ENCODE measurements around the gene SLX4. TPM values are rescaled to one million over a fixed set of nuclear protein-coding genes. Genes with fewer than 3 reads are reported as not detected.

SLX4 gene
- total and polyA plus RNA-seq, 9 of the 15 experiments (the other 6 are each of a cell fraction or from before 2014, with no cell fraction given): 0.29 to 7.9 (median 3.8) TPM

DNA sequence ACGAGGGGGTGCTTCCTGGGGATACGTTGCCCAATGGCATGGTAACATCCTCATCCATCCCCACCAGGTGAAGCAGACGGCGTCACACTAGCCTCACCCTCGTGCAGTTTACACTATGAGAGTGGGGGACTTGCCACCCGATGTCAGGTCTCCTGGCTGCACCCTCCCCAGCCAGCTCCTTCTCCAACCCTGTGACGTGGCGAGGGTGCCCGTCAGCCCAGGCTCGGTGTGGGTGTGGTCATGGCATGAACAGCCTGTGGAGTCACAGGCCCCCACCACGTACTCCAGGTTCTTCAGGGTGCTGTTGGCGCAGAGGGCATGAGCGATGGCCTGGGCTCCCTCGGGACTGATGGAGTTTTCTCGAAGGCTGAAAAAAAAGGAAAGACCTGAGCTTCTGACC lies 62.5 kb downstream of the SLX4 start (continued):
- TF ChIP-seq, protein P1, sequence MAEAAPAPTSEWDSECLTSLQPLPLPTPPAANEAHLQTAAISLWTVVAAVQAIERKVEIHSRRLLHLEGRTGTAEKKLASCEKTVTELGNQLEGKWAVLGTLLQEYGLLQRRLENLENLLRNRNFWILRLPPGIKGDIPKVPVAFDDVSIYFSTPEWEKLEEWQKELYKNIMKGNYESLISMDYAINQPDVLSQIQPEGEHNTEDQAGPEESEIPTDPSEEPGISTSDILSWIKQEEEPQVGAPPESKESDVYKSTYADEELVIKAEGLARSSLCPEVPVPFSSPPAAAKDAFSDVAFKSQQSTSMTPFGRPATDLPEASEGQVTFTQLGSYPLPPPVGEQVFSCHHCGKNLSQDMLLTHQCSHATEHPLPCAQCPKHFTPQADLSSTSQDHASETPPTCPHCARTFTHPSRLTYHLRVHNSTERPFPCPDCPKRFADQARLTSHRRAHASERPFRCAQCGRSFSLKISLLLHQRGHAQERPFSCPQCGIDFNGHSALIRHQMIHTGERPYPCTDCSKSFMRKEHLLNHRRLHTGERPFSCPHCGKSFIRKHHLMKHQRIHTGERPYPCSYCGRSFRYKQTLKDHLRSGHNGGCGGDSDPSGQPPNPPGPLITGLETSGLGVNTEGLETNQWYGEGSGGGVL (CRISPR knock-in tag; IDR thresholded peaks at IDR 0.05): no peak
- TF ChIP-seq, protein P2, sequence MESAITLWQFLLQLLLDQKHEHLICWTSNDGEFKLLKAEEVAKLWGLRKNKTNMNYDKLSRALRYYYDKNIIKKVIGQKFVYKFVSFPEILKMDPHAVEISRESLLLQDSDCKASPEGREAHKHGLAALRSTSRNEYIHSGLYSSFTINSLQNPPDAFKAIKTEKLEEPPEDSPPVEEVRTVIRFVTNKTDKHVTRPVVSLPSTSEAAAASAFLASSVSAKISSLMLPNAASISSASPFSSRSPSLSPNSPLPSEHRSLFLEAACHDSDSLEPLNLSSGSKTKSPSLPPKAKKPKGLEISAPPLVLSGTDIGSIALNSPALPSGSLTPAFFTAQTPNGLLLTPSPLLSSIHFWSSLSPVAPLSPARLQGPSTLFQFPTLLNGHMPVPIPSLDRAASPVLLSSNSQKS (CRISPR knock-in tag; IDR thresholded peaks at IDR 0.05): no peak
- TF ChIP-seq, protein P3, sequence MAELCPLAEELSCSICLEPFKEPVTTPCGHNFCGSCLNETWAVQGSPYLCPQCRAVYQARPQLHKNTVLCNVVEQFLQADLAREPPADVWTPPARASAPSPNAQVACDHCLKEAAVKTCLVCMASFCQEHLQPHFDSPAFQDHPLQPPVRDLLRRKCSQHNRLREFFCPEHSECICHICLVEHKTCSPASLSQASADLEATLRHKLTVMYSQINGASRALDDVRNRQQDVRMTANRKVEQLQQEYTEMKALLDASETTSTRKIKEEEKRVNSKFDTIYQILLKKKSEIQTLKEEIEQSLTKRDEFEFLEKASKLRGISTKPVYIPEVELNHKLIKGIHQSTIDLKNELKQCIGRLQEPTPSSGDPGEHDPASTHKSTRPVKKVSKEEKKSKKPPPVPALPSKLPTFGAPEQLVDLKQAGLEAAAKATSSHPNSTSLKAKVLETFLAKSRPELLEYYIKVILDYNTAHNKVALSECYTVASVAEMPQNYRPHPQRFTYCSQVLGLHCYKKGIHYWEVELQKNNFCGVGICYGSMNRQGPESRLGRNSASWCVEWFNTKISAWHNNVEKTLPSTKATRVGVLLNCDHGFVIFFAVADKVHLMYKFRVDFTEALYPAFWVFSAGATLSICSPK (IDR thresholded peaks at IDR 0.05; ENCODE audit: borderline replicate concordance): no peak

DNA sequence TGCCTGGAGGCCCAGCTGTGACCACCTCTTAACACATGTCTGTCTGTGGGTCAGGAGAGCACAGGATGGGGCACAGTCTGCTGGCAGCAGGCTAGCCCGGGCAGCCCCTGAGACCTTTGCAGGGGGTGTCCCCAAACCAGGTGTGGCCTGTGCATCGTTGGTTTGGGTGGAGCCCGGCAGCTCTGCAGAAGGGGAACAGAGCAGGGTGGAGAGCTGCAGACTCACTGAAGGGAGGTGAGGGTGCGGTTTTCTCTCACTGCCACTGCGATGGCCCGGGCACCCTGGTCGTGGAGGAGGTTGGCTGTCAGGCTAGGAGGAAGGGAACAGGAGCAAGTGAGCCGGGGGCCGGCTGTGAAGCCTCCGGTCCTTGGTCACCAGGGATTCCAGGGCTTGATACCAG lies 63.0 kb downstream of the SLX4 start:
- in situ Hi-C loops (cut with MboI) (no loop called here), intact Hi-C loops (cut with micrococcal nuclease) (no loop called here)
- ChIA-PET POLR2A (no interaction called here), CTCF (ENCODE audit: low intra/inter-chr PET ratio) (no interaction called here)
- Histone ChIP-seq H3K4me1 (replicated peaks in 1 of 2; ENCODE audit: control insufficient read depth in 2 of 2, insufficient read depth in 2 of 2, low read length in 2 of 2) (no peaks in the 10 kb centered on the region; a peak in 1 of 5 replicates), H3K9me1 (ENCODE audit: control insufficient read depth, insufficient read depth, low read length) (no peaks in the 10 kb centered on the region), H3K9ac (ENCODE audit: insufficient read depth in 1 of 2, low read depth in 2 of 2, low read length in 2 of 2) (no peak overlapping the region), H3K9me3 (replicated peaks; ENCODE audit: control insufficient read depth, insufficient read depth, low read depth, low read length) (no peaks in the 10 kb centered on the region), H3K27me3 (ENCODE audit: control insufficient read depth in 2 of 2, insufficient read depth in 2 of 2, low read length in 2 of 2) (peaks cover 20 to 64% of the 10 kb centered on the region in 2 experiments), H3K4me2 (ENCODE audit: insufficient read depth, low read length) (no peak overlapping the region), H3K36me3 (ENCODE audit: control insufficient read depth, insufficient read depth, low read length) (no peaks in the 10 kb centered on the region), H3K27ac (ENCODE audit: extremely low read depth, low read depth, low read length) (no peak overlapping the region), H4K20me1 (replicated peaks; ENCODE audit: control insufficient read depth, insufficient read depth, low read length) (no peaks in the 10 kb centered on the region), H2AFZ (ENCODE audit: low read depth, low read length) (no peak overlapping the region), H3K4me3 (no peak overlapping the region), H3K79me2 (ENCODE audit: control insufficient read depth, insufficient read depth, low read length) (no peaks in the 10 kb centered on the region)
- ATAC-seq (no peak), FAIRE-seq (no peak), DNase-seq (ENCODE audit: extremely low read depth in 1 of 4, low spot score in 3 of 4) (no peak)
- WGBS (ENCODE audit: insufficient coverage, low coverage, missing lambda C conversion rate): 0% methylated on average over 10 of the region's 10 CpGs
- BruUV-seq (replicated peaks): no TSS peak
- TF ChIP-seq ZNF212 (CRISPR knock-in tag; IDR thresholded peaks at IDR 0.05): no peak
- TF ChIP-seq ZNF41 (CRISPR knock-in tag; conservative IDR thresholded peaks at IDR 0.05): no peak
- TF ChIP-seq FOXM1 (IDR thresholded peaks at IDR 0.05; ENCODE audit: low read depth): no peak
- no peak for TF ChIP-seq FOXM1 (CRISPR knock-in tag; IDR thresholded peaks at IDR 0.05; ENCODE audit: low read depth)
- no peak for TF ChIP-seq ZNF584 (CRISPR knock-in tag; IDR thresholded peaks at IDR 0.05; ENCODE audit: low read depth)
- TF ChIP-seq ZNF785 (CRISPR knock-in tag; IDR thresholded peaks at IDR 0.05): no peak
